Esophagus (tissue), 2 donors: ENCODE measurements around the gene IL6ST. TPM values are rescaled to one million over a fixed set of nuclear protein-coding genes. Genes with fewer than 3 reads are reported as not detected.
"Not testable (repeated sequence)": the region's sequence is repeated elsewhere in the genome, so short reads cannot be mapped to it uniquely, and the experiment has no call there.

Source experiments
- H3K27ac ChIP-seq, 2 donors: one replicate each; pipeline ENCODE4 v1.5.1; 2013; ENCODE audit warnings: low read depth in 2 of 2, mild to moderate bottlenecking in 2 of 2, inconsistent platforms in 1 of 2, low read length in 1 of 2, moderate library complexity in 1 of 2
- H3K27me3 ChIP-seq, 2 donors: one replicate each; pipeline ENCODE4 v1.6.1; 2013; ENCODE audit warnings: low read length in 2 of 2, control low read depth in 1 of 2, mild to moderate bottlenecking in 1 of 2; ENCODE audit not compliant: insufficient read depth in 2 of 2, control insufficient read depth in 1 of 2
- H3K36me3 ChIP-seq, 2 donors: one replicate each; pipeline ENCODE4 v1.6.1; 2013; ENCODE audit warnings: low read length in 1 of 2; ENCODE audit not compliant: control insufficient read depth in 2 of 2, insufficient read depth in 2 of 2
- H3K4me1 ChIP-seq, 2 donors: one replicate each; pipeline ENCODE4 v1.6.1; 2013; ENCODE audit warnings: low read length in 1 of 2; ENCODE audit not compliant: control insufficient read depth in 2 of 2, insufficient read depth in 2 of 2
- H3K4me3 ChIP-seq, 2 donors: one replicate each; pipeline ENCODE4 v1.5.1; 2013; ENCODE audit warnings: low read length in 2 of 2, mild to moderate bottlenecking in 2 of 2, low read depth in 1 of 2, moderate library complexity in 1 of 2
- H3K9me3 ChIP-seq, 2 donors: one replicate each; pipeline ENCODE4 v1.6.1; 2013; ENCODE audit warnings: mild to moderate bottlenecking in 2 of 2, low read depth in 1 of 2, low read length in 1 of 2, moderate library complexity in 1 of 2; ENCODE audit not compliant: control insufficient read depth in 2 of 2, insufficient read depth in 1 of 2
- WGBS, 2 donors: extraction: QIAGEN DNeasy Blood & Tissue Kit; methylation state at CpG; one replicate each; pipeline ENCODE4 v1.1.7; 2013; 5-methylcytosine and 5-hydroxymethylcytosine counted together
- polyA plus RNA-seq, 2 donors: library from polyadenylated mRNA; stranded (reverse); fragments of 200-250 nt; gene quantifications; one replicate each; pipeline ENCODE4 v1.2.3, GENCODE V29; 2013
- donor health status: healthy with polysubstance abuse.
- donor health status: Bipolar disorder and iron deficiency.

Gene IL6ST
- polyA plus RNA-seq, 2 donors, result 12.9 to 13.3 TPM

GRCh38 chr5:55985181-55985580 is 9.6 kb downstream of the IL6ST start:
- no peaks in the 10 kb centered on the region for H3K36me3 ChIP-seq
- no peaks in the 10 kb centered on the region for H3K4me1 ChIP-seq
- no peak overlapping the region for H3K27ac ChIP-seq
- H3K9me3 ChIP-seq, result no peaks in the 10 kb centered on the region
- WGBS, 2 donors, result 91 to 94% methylated on average over 6 of the region's 6 CpGs
- H3K27me3 ChIP-seq, result no peaks in the 10 kb centered on the region
- no peak overlapping the region for H3K4me3 ChIP-seq

DNA sequence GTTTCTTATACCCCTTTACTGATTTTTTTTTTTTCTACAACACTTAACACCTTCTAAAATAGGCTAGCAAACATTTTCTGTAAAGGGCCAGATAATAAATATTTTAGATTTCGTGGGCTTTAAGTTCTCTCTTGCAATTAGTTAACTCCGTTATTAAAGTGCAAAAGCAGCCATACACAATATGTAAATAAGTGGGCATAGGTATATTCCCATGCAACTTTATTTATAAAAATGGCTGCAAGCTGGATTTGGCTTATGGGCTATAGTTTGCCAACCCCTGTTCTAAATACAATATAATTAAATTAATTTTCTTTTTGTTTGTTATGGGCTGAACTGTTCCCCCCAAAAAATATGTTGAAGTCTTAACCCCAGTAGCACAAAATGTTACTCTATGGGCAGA is 10.8 kb downstream of the IL6ST start:
- no peak overlapping the region for H3K27ac ChIP-seq
- H3K27me3 ChIP-seq, result no peaks in the 10 kb centered on the region
- H3K4me3 ChIP-seq, result no peak overlapping the region
- H3K4me1 ChIP-seq, result no peaks in the 10 kb centered on the region
- no peaks in the 10 kb centered on the region for H3K9me3 ChIP-seq
- H3K36me3 ChIP-seq, result no peaks in the 10 kb centered on the region
- 94 to 95% methylated on average over 2 of the region's 2 CpGs for WGBS, 2 donors

DNA sequence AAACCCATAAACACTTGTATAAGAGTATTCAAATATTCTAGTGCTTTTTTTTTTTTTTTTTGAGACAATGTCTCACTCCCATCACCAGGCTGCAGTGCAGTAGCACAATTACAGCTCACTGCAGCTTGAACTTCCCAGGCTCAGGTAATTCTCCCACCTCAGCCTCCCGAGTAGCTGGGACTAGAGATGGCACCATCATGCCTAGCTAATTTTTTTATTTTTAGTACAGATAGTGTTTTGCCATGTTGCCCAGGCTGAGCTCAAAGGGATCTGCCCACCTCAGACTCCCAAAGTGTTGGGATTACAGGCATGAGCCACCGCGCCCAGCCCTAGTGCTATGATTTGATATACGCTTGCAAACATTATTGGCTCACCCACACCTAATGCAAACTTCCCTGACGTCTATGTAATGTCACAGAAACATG is 11.8 kb downstream of the IL6ST start:
- 54 to 61% methylated on average over 5 of the region's 5 CpGs for WGBS, 2 donors
- H3K4me3 ChIP-seq, result no peak overlapping the region
- no peaks in the 10 kb centered on the region for H3K4me1 ChIP-seq

GRCh38 chr5:55973296-55973695 is 21.5 kb downstream of the IL6ST start:
- Histone ChIP-seq H3K27me3 (no peaks in the 10 kb centered on the region), H3K4me3 (no peak overlapping the region), H3K4me1 (peaks cover 0 to 2% of the 10 kb centered on the region in 2 donors), H3K36me3 (peaks cover 0 to 13% of the 10 kb centered on the region in 2 donors), H3K27ac (no peak overlapping the region), H3K9me3 (no peaks in the 10 kb centered on the region)
- 88 to 95% methylated on average over 4 of the region's 4 CpGs for WGBS, 2 donors

More for the DNA sequence above, 11.8 kb downstream of the IL6ST start:
- H3K27me3 ChIP-seq, result no peaks in the 10 kb centered on the region
- no peak overlapping the region for H3K27ac ChIP-seq
- no peaks in the 10 kb centered on the region for H3K9me3 ChIP-seq
- no peaks in the 10 kb centered on the region for H3K36me3 ChIP-seq

- H3K4me3 ChIP-seq, result no peak overlapping the region
- 16 to 19% methylated on average over 1 of the region's 1 CpG for WGBS, 2 donors
- H3K27ac ChIP-seq, result no peak overlapping the region
- peaks cover 0 to 13% of the 10 kb centered on the region in 2 donors for H3K36me3 ChIP-seq
- no peaks in the 10 kb centered on the region for H3K4me1 ChIP-seq
- no peaks in the 10 kb centered on the region for H3K9me3 ChIP-seq
- no peaks in the 10 kb centered on the region for H3K27me3 ChIP-seq
Measured at GRCh38 chr5:55969956-55970355, 24.8 kb downstream of the IL6ST start.

DNA sequence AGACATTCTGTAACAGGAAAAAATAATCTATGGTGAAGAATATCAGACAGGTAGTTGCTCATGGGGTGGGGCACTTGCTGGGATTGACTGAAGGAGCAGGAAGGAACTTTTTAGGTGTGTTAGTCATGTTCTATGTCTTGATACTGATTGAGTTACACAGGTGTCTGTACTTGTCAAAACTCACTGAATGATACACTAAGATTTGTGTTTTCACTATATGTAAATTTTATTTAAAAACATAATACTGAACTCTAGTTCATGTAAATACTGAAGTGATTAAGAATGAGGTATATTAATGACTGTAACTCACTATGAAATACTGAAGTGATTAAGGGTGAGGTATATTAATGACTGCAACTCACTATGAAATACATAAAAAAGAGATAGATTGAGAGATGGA is 28.5 kb downstream of the IL6ST start:
- Histone ChIP-seq H3K9me3 (no peaks in the 10 kb centered on the region), H3K36me3 (peaks cover 0 to 7% of the 10 kb centered on the region in 2 donors), H3K4me1 (no peaks in the 10 kb centered on the region), H3K27me3 (no peaks in the 10 kb centered on the region), H3K27ac (no peak overlapping the region), H3K4me3 (no peak overlapping the region)

GRCh38 chr5:55965525-55965924 is 29.2 kb downstream of the IL6ST start:
- no peaks in the 10 kb centered on the region for H3K4me1 ChIP-seq
- H3K9me3 ChIP-seq, result no peaks in the 10 kb centered on the region
- peaks cover 0 to 9% of the 10 kb centered on the region in 2 donors for H3K36me3 ChIP-seq
- no peak overlapping the region for H3K4me3 ChIP-seq
- no peak overlapping the region for H3K27ac ChIP-seq
- H3K27me3 ChIP-seq, result no peaks in the 10 kb centered on the region
- 72 to 78% methylated on average over 6 of the region's 6 CpGs for WGBS, 2 donors

GRCh38 chr5:55960779-55961178 is 34.0 kb downstream of the IL6ST start:
- H3K27ac ChIP-seq, result no peak overlapping the region
- H3K4me1 ChIP-seq, result no peaks in the 10 kb centered on the region
- no peak overlapping the region for H3K4me3 ChIP-seq
- H3K9me3 ChIP-seq, result no peaks in the 10 kb centered on the region
- H3K36me3 ChIP-seq, result peaks cover 2 to 4% of the 10 kb centered on the region in 2 donors
- 97 to 99% methylated on average over 7 of the region's 7 CpGs for WGBS, 2 donors
- H3K27me3 ChIP-seq, result no peaks in the 10 kb centered on the region

- Histone ChIP-seq H3K4me1 (no peaks in the 10 kb centered on the region), H3K27ac (no peak overlapping the region), H3K4me3 (no peak overlapping the region), H3K36me3 (peaks cover 4 to 6% of the 10 kb centered on the region in 2 donors), H3K9me3 (no peaks in the 10 kb centered on the region), H3K27me3 (no peaks in the 10 kb centered on the region)
- WGBS, 2 donors, result 77 to 83% methylated on average over 1 of the region's 1 CpG
Measured at GRCh38 chr5:55959208-55959607, 35.6 kb downstream of the IL6ST start.

DNA sequence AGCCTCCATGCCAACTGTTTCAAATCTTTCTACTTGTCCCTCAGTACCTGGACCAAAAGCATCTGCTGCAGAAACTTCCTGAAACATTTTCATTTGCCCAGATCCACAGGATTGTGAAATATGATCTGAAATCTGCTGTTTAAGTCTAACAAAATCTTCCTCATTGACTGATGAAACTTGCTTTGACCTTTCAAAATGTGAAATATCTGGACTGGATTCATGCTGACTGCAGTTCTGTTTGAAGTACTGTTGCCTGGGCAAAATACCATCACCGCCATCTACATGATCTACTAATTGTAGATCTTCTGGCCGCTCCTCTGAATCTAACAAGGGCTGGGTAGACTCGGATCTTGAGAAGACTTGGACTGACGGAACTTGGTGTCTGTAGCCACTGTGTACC is 53.6 kb downstream of the IL6ST start:
- H3K36me3 ChIP-seq, H3K27ac ChIP-seq, H3K4me1 ChIP-seq, H3K27me3 ChIP-seq, H3K4me3 ChIP-seq, H3K9me3 ChIP-seq: not testable (repeated sequence)
- WGBS, 2 donors, result 94% methylated on average over 4 of the region's 4 CpGs
